ENCODE data around the gene LONP2.
"Not testable (repeated sequence)": the region's sequence is repeated elsewhere in the genome, so short reads cannot be mapped to it uniquely, and the experiment has no call there.

LONP2 gene

GRCh38 chr16:48350736-48351135 is 106.6 kb downstream of the LONP2 start:
- TF ChIP-seq, protein P1, sequence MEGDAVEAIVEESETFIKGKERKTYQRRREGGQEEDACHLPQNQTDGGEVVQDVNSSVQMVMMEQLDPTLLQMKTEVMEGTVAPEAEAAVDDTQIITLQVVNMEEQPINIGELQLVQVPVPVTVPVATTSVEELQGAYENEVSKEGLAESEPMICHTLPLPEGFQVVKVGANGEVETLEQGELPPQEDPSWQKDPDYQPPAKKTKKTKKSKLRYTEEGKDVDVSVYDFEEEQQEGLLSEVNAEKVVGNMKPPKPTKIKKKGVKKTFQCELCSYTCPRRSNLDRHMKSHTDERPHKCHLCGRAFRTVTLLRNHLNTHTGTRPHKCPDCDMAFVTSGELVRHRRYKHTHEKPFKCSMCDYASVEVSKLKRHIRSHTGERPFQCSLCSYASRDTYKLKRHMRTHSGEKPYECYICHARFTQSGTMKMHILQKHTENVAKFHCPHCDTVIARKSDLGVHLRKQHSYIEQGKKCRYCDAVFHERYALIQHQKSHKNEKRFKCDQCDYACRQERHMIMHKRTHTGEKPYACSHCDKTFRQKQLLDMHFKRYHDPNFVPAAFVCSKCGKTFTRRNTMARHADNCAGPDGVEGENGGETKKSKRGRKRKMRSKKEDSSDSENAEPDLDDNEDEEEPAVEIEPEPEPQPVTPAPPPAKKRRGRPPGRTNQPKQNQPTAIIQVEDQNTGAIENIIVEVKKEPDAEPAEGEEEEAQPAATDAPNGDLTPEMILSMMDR (conservative IDR thresholded peaks at IDR 0.05; ENCODE audit: low read depth, low read length) = no peak
- H3K4me3 ChIP-seq (ENCODE audit: low read length) = no peak overlapping the region
- DNase-seq (ENCODE audit: low read depth) = no peak

GRCh38 chr16:48352648-48353390 is 108.7 kb downstream of the LONP2 start:
- no peak overlapping the region for H3K4me3 ChIP-seq (ENCODE audit: low read length)
- TF ChIP-seq, protein P1 (conservative IDR thresholded peaks at IDR 0.05; ENCODE audit: low read depth, low read length) = no peak
- DNase-seq (ENCODE audit: low read depth) = no peak

DNA sequence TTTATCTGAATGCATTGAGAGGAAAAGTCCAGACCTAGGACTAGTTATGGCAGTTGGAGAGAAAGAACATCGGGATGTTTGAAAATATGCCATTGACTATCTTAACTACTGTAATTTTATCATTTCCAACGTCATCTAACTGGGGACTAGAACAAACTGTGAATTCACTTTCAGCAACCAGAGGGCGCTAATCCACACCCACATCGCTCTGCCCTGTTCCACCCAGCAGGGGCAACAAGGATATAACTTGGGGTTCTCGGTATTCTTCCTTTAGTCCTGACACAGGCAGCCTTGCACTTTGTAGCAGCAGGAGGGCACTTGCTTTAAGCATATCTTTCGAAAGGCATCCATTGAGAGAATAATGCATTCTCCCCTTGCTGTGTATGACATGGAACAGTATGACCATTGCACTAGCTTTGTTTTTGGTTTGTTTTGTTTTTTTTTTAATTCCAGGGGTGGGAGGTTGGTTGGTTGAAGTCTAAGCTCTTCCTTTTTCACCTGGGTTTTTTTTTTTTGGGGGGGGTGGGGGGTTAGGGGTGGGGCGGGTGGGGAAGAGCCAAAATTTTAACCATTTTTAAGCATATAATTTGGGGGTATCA is 109.6 kb downstream of the LONP2 start:
- DNase-seq (ENCODE audit: low read depth) = no peak
- TF ChIP-seq, protein P1 (conservative IDR thresholded peaks at IDR 0.05; ENCODE audit: low read depth, low read length) = peak; percentile 91
- H3K4me3 ChIP-seq (ENCODE audit: low read length) = no peak overlapping the region

GRCh38 chr16:48354385-48354784 is 110.3 kb downstream of the LONP2 start:
- H3K4me3 ChIP-seq (ENCODE audit: low read length); DNase-seq (ENCODE audit: low read depth): not testable (repeated sequence)

DNA sequence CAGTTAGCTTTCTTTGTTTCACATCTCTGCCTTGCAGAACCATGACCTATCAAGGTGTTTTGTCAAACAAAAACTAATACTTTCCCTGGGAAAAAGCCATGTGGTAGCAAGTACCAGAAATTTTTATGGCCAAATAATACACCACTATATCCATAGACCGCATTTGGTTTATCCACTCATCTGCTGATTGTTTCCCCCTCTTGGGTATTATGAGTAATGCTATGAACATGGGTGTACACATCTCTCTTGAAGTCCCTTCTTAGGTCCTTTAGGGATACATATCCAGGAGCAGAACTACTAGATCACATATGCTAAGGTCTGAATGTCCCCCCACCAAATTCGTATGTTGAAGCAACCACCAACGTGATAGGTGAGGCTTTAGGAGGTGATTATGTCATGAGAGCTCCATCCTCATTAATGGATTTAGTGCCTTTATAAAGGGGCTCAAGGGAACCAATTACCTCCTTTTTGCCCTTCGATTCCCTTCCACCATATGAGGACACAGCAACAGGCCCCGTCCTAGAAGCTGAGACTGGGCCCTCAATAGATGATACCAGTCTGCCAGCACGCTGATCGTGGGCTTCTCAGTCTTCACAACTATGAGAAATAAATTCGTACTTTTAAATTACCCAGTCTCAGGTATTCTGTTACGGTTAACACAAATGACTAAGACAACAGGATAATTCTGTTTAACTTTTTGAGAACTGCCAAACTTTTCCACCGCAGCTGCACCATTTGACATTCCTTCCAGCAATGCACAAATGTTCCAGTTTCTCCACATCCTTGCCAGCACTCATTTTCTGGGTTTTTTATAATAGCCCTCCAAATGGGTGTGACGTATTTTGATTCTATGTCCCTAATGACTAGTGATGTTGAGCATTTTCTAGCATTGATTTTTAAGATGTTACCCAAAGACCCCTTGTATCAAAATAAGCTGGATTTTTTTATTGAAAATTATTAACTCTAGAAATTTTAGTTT is 111.1 kb downstream of the LONP2 start:
- TF ChIP-seq, protein P1 (conservative IDR thresholded peaks at IDR 0.05; ENCODE audit: low read depth, low read length) = no peak
- no peak for DNase-seq (ENCODE audit: low read depth)
- H3K4me3 ChIP-seq (ENCODE audit: low read length) = no peak overlapping the region

DNA sequence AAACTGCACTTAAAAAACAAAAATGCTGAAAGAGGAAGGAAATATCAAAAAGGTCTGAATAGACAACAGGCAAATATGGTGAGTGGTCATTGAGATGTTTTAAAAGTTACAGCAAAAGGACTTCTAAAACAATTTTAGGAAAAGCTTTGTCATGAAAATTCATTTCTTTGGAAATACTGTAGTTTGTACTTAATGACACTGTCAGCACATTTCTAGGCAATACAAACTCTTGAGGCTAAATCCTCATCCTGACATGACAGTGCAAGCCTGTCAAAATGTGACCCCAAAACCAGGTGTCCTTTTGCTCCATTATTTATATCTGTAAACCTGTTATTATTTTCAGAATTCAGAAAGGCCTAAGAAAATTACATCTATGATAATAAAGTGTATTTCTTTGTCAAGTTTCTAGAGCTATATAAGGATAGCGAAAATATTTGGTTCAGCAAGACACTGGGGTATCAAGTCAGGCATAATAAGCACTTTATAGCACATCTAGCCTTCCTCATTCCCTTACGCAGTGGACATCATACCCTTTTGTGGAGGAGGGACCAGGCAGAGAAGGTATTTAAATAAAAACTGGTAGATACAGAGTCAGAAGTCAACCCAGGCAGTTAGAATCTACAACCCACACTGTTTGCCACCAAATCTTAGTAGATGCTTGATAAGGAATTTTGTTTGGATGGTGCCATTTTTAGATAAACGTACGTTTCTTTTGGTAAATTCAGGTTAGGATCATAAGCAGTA is 112.7 kb downstream of the LONP2 start:
- no peak overlapping the region for H3K4me3 ChIP-seq (ENCODE audit: low read length)
- TF ChIP-seq, protein P1 (conservative IDR thresholded peaks at IDR 0.05; ENCODE audit: low read depth, low read length) = no peak
- DNase-seq (ENCODE audit: low read depth) = no peak

DNA sequence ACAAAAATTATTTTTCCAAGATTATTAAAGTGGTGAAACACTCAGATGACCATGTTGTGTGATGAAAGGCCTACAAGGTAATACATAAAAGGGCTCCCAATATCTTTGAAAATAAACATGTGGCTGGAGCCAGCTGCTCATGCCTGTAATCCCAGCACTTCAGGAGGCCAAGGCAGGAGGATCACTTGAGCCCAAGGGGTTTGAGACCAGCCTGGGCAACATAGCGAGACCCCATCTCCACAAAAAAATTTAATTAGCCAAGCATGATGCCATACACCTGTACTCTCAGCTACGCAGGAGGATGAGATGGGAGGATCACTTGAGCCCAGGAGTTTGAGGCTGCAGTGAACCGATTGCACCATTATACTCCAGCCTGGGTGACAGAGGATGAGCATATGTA is 114.3 kb downstream of the LONP2 start:
- DNase-seq (ENCODE audit: low read depth) = no peak
- H3K4me3 ChIP-seq (ENCODE audit: low read length) = no peak overlapping the region
- TF ChIP-seq, protein P1 (conservative IDR thresholded peaks at IDR 0.05; ENCODE audit: low read depth, low read length) = no peak

Measured in retinal pigment epithelial cell (primary cell).